ENCODE measurements around the gene FOXF1. TPM values are rescaled to one million over a fixed set of nuclear protein-coding genes. Genes with fewer than 3 reads are reported as not detected.

The FOXF1 gene
- polyA plus RNA-seq, 1 donor (not counting 4 experiments of a cell fraction or from before 2014, with no cell fraction given): not detected

DNA sequence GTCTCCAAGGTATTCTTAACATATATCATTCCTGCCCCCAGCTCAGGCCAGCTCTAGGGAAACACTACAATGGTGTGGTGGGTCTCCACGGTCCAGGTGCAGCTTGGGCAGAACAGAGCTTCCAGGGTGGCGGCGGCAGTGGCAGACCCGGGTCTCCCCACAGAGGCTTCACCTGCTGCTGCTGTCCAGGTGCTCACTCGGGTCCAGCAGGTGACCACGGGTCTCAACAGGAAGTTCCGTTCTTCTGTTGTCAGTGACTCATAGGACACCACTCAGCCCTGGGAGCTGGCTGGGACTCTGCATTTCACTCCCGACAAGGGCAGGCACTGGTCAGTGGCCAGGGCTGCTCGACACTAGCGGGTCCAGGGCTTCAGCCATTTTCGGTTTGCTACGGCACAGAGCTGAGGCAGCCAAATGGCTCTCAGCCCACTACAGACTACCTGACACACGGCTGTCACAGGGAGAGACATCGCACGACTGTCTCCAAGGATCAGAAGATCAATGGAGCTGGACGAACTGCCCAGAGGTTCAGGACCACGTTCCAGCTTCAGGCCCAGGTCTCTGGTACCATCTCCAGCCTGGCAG lies 28.0 kb downstream of the FOXF1 start:
- Histone ChIP-seq H3K4me3 (ENCODE audit: control insufficient read depth in 2 of 3, extremely low read depth in 1 of 3, insufficient read depth in 2 of 3, low read depth in 1 of 3, low read length in 3 of 3) (no peak overlapping the region), H3K4me1 (ENCODE audit: control insufficient read depth, extremely low read depth, insufficient read depth, low read length) (no peaks in the 10 kb centered on the region), H3K79me2 (ENCODE audit: control insufficient read depth, insufficient read depth, low read length) (no peaks in the 10 kb centered on the region), H3K9me3 (ENCODE audit: control insufficient read depth, low read depth, low read length) (no peaks in the 10 kb centered on the region), H3K36me3 (ENCODE audit: control insufficient read depth in 2 of 2, extremely low read depth in 1 of 2, insufficient read depth in 2 of 2, low read length in 2 of 2) (peaks cover 20 to 37% of the 10 kb centered on the region in 2 experiments), H4K20me1 (ENCODE audit: control insufficient read depth, extremely low read depth, insufficient read depth, low read length) (no peaks in the 10 kb centered on the region), H3K27me3 (ENCODE audit: control insufficient read depth, extremely low read depth, insufficient read depth, low read length) (no peaks in the 10 kb centered on the region), H3K4me2 (ENCODE audit: control insufficient read depth, extremely low read depth, insufficient read depth, low read depth, low read length) (no peak overlapping the region), H3K9me1 (ENCODE audit: control insufficient read depth, extremely low read depth, insufficient read depth, low read length) (no peaks in the 10 kb centered on the region), H3K9ac (ENCODE audit: control insufficient read depth, extremely low read depth, insufficient read depth, low read length) (no peak overlapping the region), H3K27ac (ENCODE audit: control insufficient read depth, insufficient read depth, low read length) (no peak overlapping the region), H2AFZ (ENCODE audit: control insufficient read depth, low read length) (no peak overlapping the region)
- FAIRE-seq: no peak
- no peak for DNase-seq (ENCODE audit: low read depth, low spot score)
- dilution Hi-C loops (cut with MboI; ENCODE audit: extremely low pct_ligation_motif_present, low sequenced_read_pairs): no loop called here
- TF ChIP-seq, protein P1, sequence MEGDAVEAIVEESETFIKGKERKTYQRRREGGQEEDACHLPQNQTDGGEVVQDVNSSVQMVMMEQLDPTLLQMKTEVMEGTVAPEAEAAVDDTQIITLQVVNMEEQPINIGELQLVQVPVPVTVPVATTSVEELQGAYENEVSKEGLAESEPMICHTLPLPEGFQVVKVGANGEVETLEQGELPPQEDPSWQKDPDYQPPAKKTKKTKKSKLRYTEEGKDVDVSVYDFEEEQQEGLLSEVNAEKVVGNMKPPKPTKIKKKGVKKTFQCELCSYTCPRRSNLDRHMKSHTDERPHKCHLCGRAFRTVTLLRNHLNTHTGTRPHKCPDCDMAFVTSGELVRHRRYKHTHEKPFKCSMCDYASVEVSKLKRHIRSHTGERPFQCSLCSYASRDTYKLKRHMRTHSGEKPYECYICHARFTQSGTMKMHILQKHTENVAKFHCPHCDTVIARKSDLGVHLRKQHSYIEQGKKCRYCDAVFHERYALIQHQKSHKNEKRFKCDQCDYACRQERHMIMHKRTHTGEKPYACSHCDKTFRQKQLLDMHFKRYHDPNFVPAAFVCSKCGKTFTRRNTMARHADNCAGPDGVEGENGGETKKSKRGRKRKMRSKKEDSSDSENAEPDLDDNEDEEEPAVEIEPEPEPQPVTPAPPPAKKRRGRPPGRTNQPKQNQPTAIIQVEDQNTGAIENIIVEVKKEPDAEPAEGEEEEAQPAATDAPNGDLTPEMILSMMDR (optimal IDR thresholded peaks at IDR 0.05 in 1 of 3, IDR thresholded peaks at IDR 0.05 in 1 of 3, conservative IDR thresholded peaks at IDR 0.05 in 1 of 3; ENCODE audit: extremely low read depth in 1 of 3, insufficient read depth in 2 of 3, low read length in 3 of 3): no peak

- Histone ChIP-seq H3K9me3 (ENCODE audit: control insufficient read depth, low read depth, low read length) (no peaks in the 10 kb centered on the region), H3K4me1 (ENCODE audit: control insufficient read depth, extremely low read depth, insufficient read depth, low read length) (no peaks in the 10 kb centered on the region)
Observed at GRCh38 chr16:86540894-86541293, 30.6 kb downstream of the FOXF1 start.

More at GRCh38 chr16:86540894-86541293, 30.6 kb downstream of the FOXF1 start:
- H3K27me3 ChIP-seq (ENCODE audit: control insufficient read depth, extremely low read depth, insufficient read depth, low read length): no peaks in the 10 kb centered on the region
- H3K9me1 ChIP-seq (ENCODE audit: control insufficient read depth, extremely low read depth, insufficient read depth, low read length): no peaks in the 10 kb centered on the region
- DNase-seq (ENCODE audit: low read depth, low spot score): no peak
- H3K36me3 ChIP-seq (ENCODE audit: control insufficient read depth in 2 of 2, extremely low read depth in 1 of 2, insufficient read depth in 2 of 2, low read length in 2 of 2): peaks cover 19 to 43% of the 10 kb centered on the region in 2 experiments
- H4K20me1 ChIP-seq (ENCODE audit: control insufficient read depth, extremely low read depth, insufficient read depth, low read length): no peaks in the 10 kb centered on the region
- no peak for TF ChIP-seq EZH2 (IDR thresholded peaks at IDR 0.05; ENCODE audit: low read length)
- TF ChIP-seq, protein P1 (optimal IDR thresholded peaks at IDR 0.05 in 1 of 3, IDR thresholded peaks at IDR 0.05 in 1 of 3, conservative IDR thresholded peaks at IDR 0.05 in 1 of 3; ENCODE audit: extremely low read depth in 1 of 3, insufficient read depth in 2 of 3, low read length in 3 of 3): no peak
- no peak overlapping the region for H3K4me3 ChIP-seq (ENCODE audit: control insufficient read depth in 2 of 3, extremely low read depth in 1 of 3, insufficient read depth in 2 of 3, low read depth in 1 of 3, low read length in 3 of 3)
- no peak overlapping the region for H3K4me2 ChIP-seq (ENCODE audit: control insufficient read depth, extremely low read depth, insufficient read depth, low read depth, low read length)
- no peak overlapping the region for H3K9ac ChIP-seq (ENCODE audit: control insufficient read depth, extremely low read depth, insufficient read depth, low read length)
- dilution Hi-C loops (cut with MboI; ENCODE audit: extremely low pct_ligation_motif_present, low sequenced_read_pairs): no loop called here
- H2AFZ ChIP-seq (ENCODE audit: control insufficient read depth, low read length): no peak overlapping the region
- no peak overlapping the region for H3K27ac ChIP-seq (ENCODE audit: control insufficient read depth, insufficient read depth, low read length)
- no peak for FAIRE-seq
- H3K79me2 ChIP-seq (ENCODE audit: control insufficient read depth, insufficient read depth, low read length): no peaks in the 10 kb centered on the region

Measured in keratinocyte (primary cell).